Neural progenitor cell (in vitro differentiated cells): Measurements from ENCODE around the gene LGALS4. TPM values are rescaled to one million over a fixed set of nuclear protein-coding genes. Genes with fewer than 3 reads are reported as not detected.

ENCODE experiments used
- DNase-seq: peaks from one replicate; pipeline ENCODE4 v3.0.0-alpha.2; 2016; ENCODE audit warnings: low spot score
- H2AFZ ChIP-seq: fragments of 200-600 bp; sonication (generic); replicated peaks from 2 replicates; pipeline ENCODE4 v1.6.1; 2016; ENCODE audit warnings: antibody characterized with exemption
- H3F3A ChIP-seq: fragments of 200-600 bp; sonication (generic); 2 replicates; pipeline ENCODE4 v1.6.1; 2016; ENCODE audit warnings: antibody characterized with exemption, low read depth
- H3K27ac ChIP-seq: fragments of 200-600 bp; sonication (generic); 2 replicates; pipeline ENCODE4 v1.5.1; 2016; ENCODE audit warnings: mild to moderate bottlenecking
- H3K27me3 ChIP-seq: fragments of 200-600 bp; sonication (generic); 2 replicates; pipeline ENCODE4 v1.6.1; 2016; ENCODE audit warnings: mild to moderate bottlenecking, moderate library complexity
- H3K36me3 ChIP-seq: fragments of 200-600 bp; sonication (generic); 2 replicates; pipeline ENCODE4 v1.5.1; 2016
- H3K4me1 ChIP-seq: fragments of 200-600 bp; sonication (generic); 2 replicates; pipeline ENCODE4 v1.6.1; 2016; ENCODE audit warnings: mixed run types
- H3K4me2 ChIP-seq: fragments of 200-600 bp; sonication (generic); 2 replicates; pipeline ENCODE4 v1.6.1; 2016
- H3K4me3 ChIP-seq: fragments of 200-600 bp; sonication (generic); 2 replicates; pipeline ENCODE4 v1.5.1; 2016
- H3K79me2 ChIP-seq: fragments of 200-600 bp; sonication (generic); 2 replicates; pipeline ENCODE4 v1.6.1; 2016; ENCODE audit warnings: low read depth
- H3K9ac ChIP-seq: fragments of 200-600 bp; sonication (generic); 2 replicates; pipeline ENCODE4 v1.6.1; 2016
- H3K9me3 ChIP-seq: fragments of 200-600 bp; sonication (generic); 2 replicates; pipeline ENCODE4 v1.5.1; 2016; ENCODE audit warnings: low read depth
- H4K20me1 ChIP-seq: fragments of 200-600 bp; sonication (generic); 2 replicates; pipeline ENCODE4 v1.6.1; 2016; ENCODE audit warnings: low read depth
- H3K27ac Mint-ChIP-seq: 3 replicates; pipeline ENCODE4 v1.8.0; 2021; ENCODE audit warnings: mixed read lengths
- H3K27me3 Mint-ChIP-seq: 2 replicates; pipeline ENCODE4 v1.8.0; 2022; ENCODE audit warnings: low read depth, mild to moderate bottlenecking, inconsistent platforms, moderate library complexity, mixed read lengths; ENCODE audit not compliant: insufficient read depth
- H3K36me3 Mint-ChIP-seq: 3 replicates; pipeline ENCODE4 v1.8.0; 2021; ENCODE audit warnings: mixed read lengths
- H3K4me1 Mint-ChIP-seq: 3 replicates; pipeline ENCODE4 v1.8.0; 2021; ENCODE audit warnings: mixed read lengths
- H3K4me3 Mint-ChIP-seq: 3 replicates; pipeline ENCODE4 v1.8.0; 2021; ENCODE audit warnings: mild to moderate bottlenecking, moderate library complexity, mixed read lengths
- H3K9me3 Mint-ChIP-seq: 3 replicates; pipeline ENCODE4 v1.8.0; 2020; ENCODE audit warnings: mixed read lengths
- EZH2 ChIP-seq: fragments of 200-600 bp; sonication (generic); IDR thresholded peaks from 2 replicates; pipeline ENCODE4 v1.6.1; 2017; ENCODE audit warnings: antibody characterized with exemption, mild to moderate bottlenecking, moderate library complexity
- EZH2phosphoT487 ChIP-seq: fragments of 200-600 bp; sonication (generic); IDR thresholded peaks from 2 replicates; pipeline ENCODE4 v1.6.1; 2017; ENCODE audit warnings: antibody characterized with exemption
- total RNA-seq: library from RNA; depleted of rRNA; stranded (reverse); fragments of >200 nt; gene quantifications from 2 replicates; pipeline ENCODE4 v1.2.3, GENCODE V29; 2015; ENCODE audit warnings: low replicate concordance
- TF ChIP-seq, protein P1 (sequence below): fragments of 200-600 bp; sonication (generic); IDR thresholded peaks from 2 replicates; pipeline ENCODE4 v1.5.1; 2017; ENCODE audit warnings: antibody characterized with exemption, mild to moderate bottlenecking

Gene LGALS4
- total RNA-seq, 1 donor from 2014 or later = not detected

DNA sequence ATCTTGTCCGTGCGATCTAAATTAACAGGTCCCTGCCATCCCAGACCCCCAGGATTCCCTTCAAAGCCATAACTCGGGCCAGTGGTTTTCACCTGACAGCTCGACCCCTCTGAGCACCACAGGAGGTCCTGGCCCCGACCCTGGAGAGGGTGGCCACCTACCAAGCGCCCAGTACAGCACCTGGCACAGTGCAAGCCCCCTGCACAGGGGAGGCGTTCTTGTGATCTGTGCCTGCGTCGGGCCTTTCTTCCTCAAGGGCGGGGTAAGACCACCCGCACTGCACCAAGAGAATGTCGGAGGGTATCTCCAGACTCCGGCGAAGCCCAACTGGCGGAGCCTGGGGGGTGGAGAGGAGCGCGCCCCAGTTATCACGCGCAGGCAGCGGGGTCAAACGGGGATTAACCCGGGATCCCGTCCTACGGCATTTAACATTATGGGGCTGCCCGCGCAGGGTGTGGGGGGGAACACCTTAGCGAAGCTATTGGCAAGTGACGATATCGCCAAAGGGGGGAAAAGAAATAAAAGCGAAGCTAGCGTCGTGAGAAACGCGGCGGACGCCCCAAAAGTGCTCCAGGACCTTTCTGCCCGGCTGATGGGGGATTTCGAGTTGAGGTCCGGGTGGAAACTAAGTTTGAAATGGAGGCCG is 38.4 kb upstream of the LGALS4 start:
- Mint-ChIP-seq H3K36me3 (peaks cover 17% of the 10 kb centered on the region), H3K9me3 (peaks cover 2% of the 10 kb centered on the region), H3K27me3 (peaks cover 12% of the 10 kb centered on the region), H3K4me1 (peaks cover 39% of the 10 kb centered on the region), H3K4me3 (peak overlapping the region; percentile 94), H3K27ac (peak overlapping the region; percentile 67)
- no peak overlapping the region for H3K9ac ChIP-seq
- H3K79me2 ChIP-seq = peaks cover 32% of the 10 kb centered on the region
- peak overlapping the region; percentile 92 for H3K4me2 ChIP-seq
- DNase-seq = peak; percentile 80
- no peaks in the 10 kb centered on the region for H3K27me3 ChIP-seq
- H4K20me1 ChIP-seq = peaks cover 31% of the 10 kb centered on the region
- no peaks in the 10 kb centered on the region for H3K9me3 ChIP-seq
- H3K27ac ChIP-seq = peak overlapping the region; percentile 90
- H3F3A ChIP-seq = peaks cover 53% of the 10 kb centered on the region
- H3K36me3 ChIP-seq = peaks cover 7% of the 10 kb centered on the region
- H2AFZ ChIP-seq = no peak overlapping the region
- peaks cover 21% of the 10 kb centered on the region for H3K4me1 ChIP-seq
- TF ChIP-seq EZH2phosphoT487 = no peak
- TF ChIP-seq EZH2 = no peak
- TF ChIP-seq, protein P1, sequence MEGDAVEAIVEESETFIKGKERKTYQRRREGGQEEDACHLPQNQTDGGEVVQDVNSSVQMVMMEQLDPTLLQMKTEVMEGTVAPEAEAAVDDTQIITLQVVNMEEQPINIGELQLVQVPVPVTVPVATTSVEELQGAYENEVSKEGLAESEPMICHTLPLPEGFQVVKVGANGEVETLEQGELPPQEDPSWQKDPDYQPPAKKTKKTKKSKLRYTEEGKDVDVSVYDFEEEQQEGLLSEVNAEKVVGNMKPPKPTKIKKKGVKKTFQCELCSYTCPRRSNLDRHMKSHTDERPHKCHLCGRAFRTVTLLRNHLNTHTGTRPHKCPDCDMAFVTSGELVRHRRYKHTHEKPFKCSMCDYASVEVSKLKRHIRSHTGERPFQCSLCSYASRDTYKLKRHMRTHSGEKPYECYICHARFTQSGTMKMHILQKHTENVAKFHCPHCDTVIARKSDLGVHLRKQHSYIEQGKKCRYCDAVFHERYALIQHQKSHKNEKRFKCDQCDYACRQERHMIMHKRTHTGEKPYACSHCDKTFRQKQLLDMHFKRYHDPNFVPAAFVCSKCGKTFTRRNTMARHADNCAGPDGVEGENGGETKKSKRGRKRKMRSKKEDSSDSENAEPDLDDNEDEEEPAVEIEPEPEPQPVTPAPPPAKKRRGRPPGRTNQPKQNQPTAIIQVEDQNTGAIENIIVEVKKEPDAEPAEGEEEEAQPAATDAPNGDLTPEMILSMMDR = no peak
- H3K4me3 ChIP-seq = peak overlapping the region; percentile 98

- H3K9ac ChIP-seq = no peak overlapping the region
- no peaks in the 10 kb centered on the region for H3K27me3 ChIP-seq
- no peak for DNase-seq
- peak overlapping the region; percentile 90 for H3K27ac ChIP-seq
- H2AFZ ChIP-seq = no peak overlapping the region
- H4K20me1 ChIP-seq = peaks cover 37% of the 10 kb centered on the region
- H3K4me1 Mint-ChIP-seq = peaks cover 39% of the 10 kb centered on the region
- TF ChIP-seq, protein P1 = no peak
- TF ChIP-seq EZH2phosphoT487 (no peak), EZH2 (no peak)
- peaks cover 12% of the 10 kb centered on the region for H3K27me3 Mint-ChIP-seq
- H3K9me3 Mint-ChIP-seq = peaks cover 2% of the 10 kb centered on the region
- peaks cover 21% of the 10 kb centered on the region for H3K4me1 ChIP-seq
- peak overlapping the region; percentile 94 for H3K4me3 Mint-ChIP-seq
- no peaks in the 10 kb centered on the region for H3K9me3 ChIP-seq
- H3F3A ChIP-seq = peaks cover 59% of the 10 kb centered on the region
- peaks cover 38% of the 10 kb centered on the region for H3K79me2 ChIP-seq
- H3K27ac Mint-ChIP-seq = peak overlapping the region; percentile 67
- H3K36me3 ChIP-seq = peaks cover 10% of the 10 kb centered on the region
- peak overlapping the region; percentile 92 for H3K4me2 ChIP-seq
- peaks cover 23% of the 10 kb centered on the region for H3K36me3 Mint-ChIP-seq
- H3K4me3 ChIP-seq = peak overlapping the region; percentile 98
Observed at GRCh38 chr19:38850436-38850975, 37.8 kb upstream of the LGALS4 start.

- H3K4me3 Mint-ChIP-seq = peak within 1 kb of the TSS; percentile 94
Observed at GRCh38 chr19:38849860-38850435, 37.2 kb upstream of the LGALS4 start, which contains the start of gene HNRNPL. TSS of gene HNRNPL (minus strand) at chr19:38849986. CDS start at chr19:38849966, 20 bp downstream.

More at GRCh38 chr19:38849860-38850435, 37.2 kb upstream of the LGALS4 start, which contains the start of gene HNRNPL:
- no peak within 1 kb of the TSS for H2AFZ ChIP-seq
- H3K79me2 ChIP-seq = peaks cover 44% of the 10 kb centered on the region
- peak within 1 kb of the TSS; percentile 98 for H3K4me3 ChIP-seq
- H3K4me1 ChIP-seq = peaks cover 21% of the 10 kb centered on the region
- H3K4me1 Mint-ChIP-seq = peaks cover 39% of the 10 kb centered on the region
- H3K9ac ChIP-seq = peak within 1 kb of the TSS; percentile 84
- H3F3A ChIP-seq = peaks cover 64% of the 10 kb centered on the region
- H4K20me1 ChIP-seq = peaks cover 42% of the 10 kb centered on the region
- H3K36me3 ChIP-seq = peaks cover 13% of the 10 kb centered on the region
- no peaks in the 10 kb centered on the region for H3K27me3 ChIP-seq
- H3K9me3 Mint-ChIP-seq = no peaks in the 10 kb centered on the region
- H3K27me3 Mint-ChIP-seq = peaks cover 12% of the 10 kb centered on the region
- H3K4me2 ChIP-seq = peak within 1 kb of the TSS; percentile 92
- H3K36me3 Mint-ChIP-seq = peaks cover 26% of the 10 kb centered on the region
- TF ChIP-seq EZH2 = no peak
- TF ChIP-seq, protein P1 = peak; percentile 40
- no peak for TF ChIP-seq EZH2phosphoT487
- peak; percentile 100 for DNase-seq
- peak within 1 kb of the TSS; percentile 97 for H3K27ac ChIP-seq
- peak within 1 kb of the TSS; percentile 85 for H3K27ac Mint-ChIP-seq
- no peaks in the 10 kb centered on the region for H3K9me3 ChIP-seq
